Measurements from ENCODE around the gene ACOXL. TPM values are rescaled to one million over a fixed set of nuclear protein-coding genes. Genes with fewer than 3 reads are reported as not detected.

The ACOXL gene
- total RNA-seq, 2 donors from 2014 or later = 0.52 TPM; not detected in 1

GRCh38 chr2:110873056-110873502, 140.7 kb downstream of the ACOXL start:
- WGBS, 2 donors = 73 to 87% methylated on average over 4 to 9 of the region's 9 CpGs
- no peaks in the 10 kb centered on the region for H3K36me3 ChIP-seq (replicated peaks in 1 of 2; ENCODE audit: insufficient read depth in 1 of 2, low read depth in 2 of 2)
- DNase-seq (no peak), ATAC-seq (no peak)
- TF ChIP-seq POLR2A (IDR thresholded peaks at IDR 0.05) = no peak
- TF ChIP-seq CTCF (IDR thresholded peaks at IDR 0.05) = no peak
- H3K27me3 ChIP-seq = no peaks in the 10 kb centered on the region
- no peak overlapping the region for H3K4me3 ChIP-seq
- H3K4me1 ChIP-seq = no peaks in the 10 kb centered on the region
- no peak overlapping the region for H3K27ac ChIP-seq
- no peaks in the 10 kb centered on the region for H3K9me3 ChIP-seq
- intact Hi-C loops (cut with DNase I) = no loop called here

GRCh38 chr2:110873597-110874452, 141.5 kb downstream of the ACOXL start:
- Histone ChIP-seq H3K9me3 (no peaks in the 10 kb centered on the region), H3K4me1 (no peaks in the 10 kb centered on the region), H3K27ac (no peak overlapping the region), H3K36me3 (replicated peaks in 1 of 2; ENCODE audit: insufficient read depth in 1 of 2, low read depth in 2 of 2) (no peaks in the 10 kb centered on the region), H3K27me3 (no peaks in the 10 kb centered on the region), H3K4me3 (no peak overlapping the region)
- DNase-seq = no peak
- no peak for TF ChIP-seq POLR2A (IDR thresholded peaks at IDR 0.05)
- no peak for TF ChIP-seq CTCF (IDR thresholded peaks at IDR 0.05)
- ATAC-seq = no peak
- 75 to 77% methylated on average over 17 of the region's 17 CpGs for WGBS, 2 donors
- intact Hi-C loops (cut with DNase I) = no loop called here

- Histone ChIP-seq H3K27ac (no peak overlapping the region), H3K9me3 (no peaks in the 10 kb centered on the region), H3K36me3 (replicated peaks in 1 of 2; ENCODE audit: insufficient read depth in 1 of 2, low read depth in 2 of 2) (no peaks in the 10 kb centered on the region), H3K4me3 (no peak overlapping the region), H3K4me1 (no peaks in the 10 kb centered on the region), H3K27me3 (no peaks in the 10 kb centered on the region)
- no peak for DNase-seq
- no peak for TF ChIP-seq POLR2A (IDR thresholded peaks at IDR 0.05)
- no peak for TF ChIP-seq CTCF (IDR thresholded peaks at IDR 0.05)
- 77 to 82% methylated on average over 17 to 24 of the region's 24 CpGs for WGBS, 2 donors
- no peak for ATAC-seq
- intact Hi-C loops (cut with DNase I) = no loop called here
Observed at GRCh38 chr2:110874453-110875383, 142.3 kb downstream of the ACOXL start.

GRCh38 chr2:110875384-110875725, 143.0 kb downstream of the ACOXL start:
- Histone ChIP-seq H3K4me1 (no peaks in the 10 kb centered on the region), H3K27me3 (no peaks in the 10 kb centered on the region), H3K36me3 (replicated peaks in 1 of 2; ENCODE audit: insufficient read depth in 1 of 2, low read depth in 2 of 2) (no peaks in the 10 kb centered on the region), H3K4me3 (no peak overlapping the region), H3K27ac (no peak overlapping the region), H3K9me3 (no peaks in the 10 kb centered on the region)
- no peak for TF ChIP-seq CTCF (IDR thresholded peaks at IDR 0.05)
- DNase-seq = no peak
- intact Hi-C loops (cut with DNase I) = no loop called here
- 89% methylated on average over 6 of the region's 6 CpGs for WGBS, 2 donors
- no peak for ATAC-seq

Data from body of pancreas (tissue), 4 donors.